Brain pericyte (primary cell): ENCODE data around the gene NKX1-1.

Source experiments
- DNase-seq: peaks from one replicate; pipeline ENCODE4 v3.0.0-alpha.2; 2012; ENCODE audit warnings: low read depth, low spot score

NKX1-1 gene

GRCh38 chr4:1385373-1386340, 20.6 kb downstream of the NKX1-1 start:
- no peak for DNase-seq

- no peak for DNase-seq
These were observed 21.4 kb downstream of the NKX1-1 start for GRCh38 chr4:1384675-1385372.

- no peak for DNase-seq
These were observed 22.3 kb downstream of the NKX1-1 start for GRCh38 chr4:1383728-1384591.

- no peak for DNase-seq
These were observed 23.2 kb downstream of the NKX1-1 start for GRCh38 chr4:1382776-1383727.

- DNase-seq: no peak
These were observed 24.2 kb downstream of the NKX1-1 start for GRCh38 chr4:1381944-1382541.

- DNase-seq: no peak
These were observed 25.0 kb downstream of the NKX1-1 start for GRCh38 chr4:1381181-1381621.

GRCh38 chr4:1380368-1381151, 25.7 kb downstream of the NKX1-1 start:
- no peak for DNase-seq

- DNase-seq: no peak
These were observed 26.4 kb downstream of the NKX1-1 start for GRCh38 chr4:1379801-1380331.

GRCh38 chr4:1379351-1379781, 26.9 kb downstream of the NKX1-1 start:
- DNase-seq: no peak

GRCh38 chr4:1378559-1379231, 27.5 kb downstream of the NKX1-1 start:
- DNase-seq: no peak

- DNase-seq: no peak
These were observed 28.5 kb downstream of the NKX1-1 start for GRCh38 chr4:1377606-1378261.

- DNase-seq: no peak
These were observed 29.2 kb downstream of the NKX1-1 start for GRCh38 chr4:1376841-1377605.

- DNase-seq: no peak
These were observed 29.8 kb downstream of the NKX1-1 start for GRCh38 chr4:1376391-1376840.

GRCh38 chr4:1375761-1376322, 30.4 kb downstream of the NKX1-1 start:
- no peak for DNase-seq

- DNase-seq: no peak
These were observed 31.1 kb downstream of the NKX1-1 start for GRCh38 chr4:1375051-1375721.

- no peak for DNase-seq
These were observed 31.6 kb downstream of the NKX1-1 start for GRCh38 chr4:1374706-1375045.
